Epithelial cell of prostate (primary cell): ENCODE measurements around the gene RAP2B.
"Not testable (repeated sequence)": the region's sequence is repeated elsewhere in the genome, so short reads cannot be mapped to it uniquely, and the experiment has no call there.

ENCODE experiments used
- DNase-seq: peaks from one replicate; pipeline ENCODE4 v3.0.0-alpha.2; 2011; ENCODE audit warnings: low read depth, low spot score
- H3K27ac ChIP-seq: fragments of 450-650 bp; 2 replicates; pipeline ENCODE4 v1.5.1; 2017; ENCODE audit warnings: mild to moderate bottlenecking

The RAP2B gene

GRCh38 chr3:153190923-153191322, 28.9 kb downstream of the RAP2B start:
- DNase-seq: no peak
- no peak overlapping the region for H3K27ac ChIP-seq

DNA sequence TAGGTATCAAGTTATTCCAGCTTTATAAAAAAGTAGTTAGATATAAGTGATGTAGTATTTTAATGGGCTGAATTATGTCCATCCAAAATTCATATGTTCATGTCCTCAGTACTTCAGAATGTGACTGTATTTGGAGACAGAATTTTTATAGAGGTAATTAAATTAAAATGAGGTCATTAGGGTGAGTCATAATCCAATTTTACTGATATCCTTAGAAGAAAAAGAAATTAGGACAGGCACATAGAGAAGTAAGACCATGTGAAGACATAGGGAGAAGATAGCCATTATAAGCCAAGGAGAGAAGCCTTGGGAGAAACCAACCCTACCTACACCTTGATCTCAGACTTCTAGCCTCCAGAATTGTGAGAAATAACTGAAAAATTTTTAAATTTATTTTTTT, 30.3 kb downstream of the RAP2B start:
- DNase-seq: no peak
- no peak overlapping the region for H3K27ac ChIP-seq

- DNase-seq, H3K27ac ChIP-seq: not testable (repeated sequence)
Measured at GRCh38 chr3:153193786-153194476, 31.9 kb downstream of the RAP2B start.

DNA sequence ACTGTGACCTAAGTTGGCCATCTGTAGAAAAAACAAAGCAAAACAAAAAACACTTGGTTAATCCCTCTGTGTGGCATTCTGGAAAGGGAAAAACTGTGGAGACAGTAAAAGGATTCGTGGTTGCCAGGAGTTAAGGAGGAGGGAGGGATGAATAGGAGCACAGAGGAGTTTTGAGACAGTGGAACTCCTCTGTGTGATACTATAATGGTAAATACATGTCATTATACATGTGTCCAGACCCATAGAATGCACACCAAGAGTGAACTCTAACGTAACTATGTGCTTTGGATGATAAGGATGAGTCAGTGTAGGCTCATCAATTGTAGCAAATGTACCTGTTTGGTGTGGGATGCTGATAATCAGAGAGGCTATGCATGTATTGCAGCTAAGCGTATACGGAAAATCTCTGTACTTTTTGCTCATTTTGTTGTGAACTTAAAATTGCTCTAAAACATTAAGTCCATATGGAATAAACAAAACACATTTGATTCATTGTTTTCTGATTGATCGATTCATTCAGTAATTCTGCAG, 33.4 kb downstream of the RAP2B start:
- DNase-seq: no peak
- no peak overlapping the region for H3K27ac ChIP-seq

DNA sequence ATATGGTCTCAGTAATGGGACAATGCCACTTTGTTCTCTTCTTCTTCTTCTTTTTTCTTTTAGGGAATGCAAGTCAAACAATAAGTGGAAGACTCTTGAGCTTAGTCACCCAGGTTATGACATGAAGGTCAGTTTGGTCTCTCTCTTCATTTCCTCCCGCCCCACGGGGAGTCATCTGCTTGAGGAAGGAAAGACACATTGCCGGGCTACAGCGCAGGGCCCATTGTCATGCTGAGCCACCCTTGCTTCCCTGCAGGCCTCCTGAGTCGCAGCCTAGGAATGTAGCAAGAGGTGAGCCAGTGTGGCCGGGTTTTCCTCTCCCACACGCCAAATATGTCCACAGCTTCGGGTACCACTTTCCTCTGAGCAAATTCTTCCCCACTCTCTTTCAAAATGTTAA, 47.6 kb downstream of the RAP2B start:
- H3K27ac ChIP-seq: peak overlapping the region; percentile 86
- peak; percentile 66 for DNase-seq

GRCh38 chr3:153210146-153210545, 48.1 kb downstream of the RAP2B start:
- peak overlapping the region; percentile 86 for H3K27ac ChIP-seq
- no peak for DNase-seq

DNA sequence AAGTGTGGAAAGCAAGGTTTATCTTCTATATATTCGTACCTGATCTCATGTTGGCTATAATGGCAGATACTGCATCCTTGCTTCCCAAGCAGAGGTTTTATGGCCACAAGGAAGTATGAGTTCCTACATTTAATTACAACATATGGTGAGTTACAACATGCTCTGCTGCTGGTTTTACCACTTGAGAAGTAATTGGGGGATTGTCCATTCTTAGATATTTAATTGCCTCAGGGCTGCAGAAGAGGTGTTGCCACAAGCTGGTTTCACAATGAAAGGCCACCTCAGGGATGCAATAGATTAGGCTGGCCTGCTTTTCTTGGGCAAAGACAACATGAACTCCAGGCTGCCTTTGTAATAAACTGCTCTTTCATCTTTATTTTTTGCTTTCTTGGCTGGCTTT, 48.6 kb downstream of the RAP2B start:
- H3K27ac ChIP-seq: peak overlapping the region; percentile 86
- DNase-seq: peak; percentile 59

GRCh38 chr3:153215497-153215896, 53.5 kb downstream of the RAP2B start:
- DNase-seq: no peak
- no peak overlapping the region for H3K27ac ChIP-seq

- no peak overlapping the region for H3K27ac ChIP-seq
- no peak for DNase-seq
Measured at GRCh38 chr3:153215966-153216365, 53.9 kb downstream of the RAP2B start.

DNA sequence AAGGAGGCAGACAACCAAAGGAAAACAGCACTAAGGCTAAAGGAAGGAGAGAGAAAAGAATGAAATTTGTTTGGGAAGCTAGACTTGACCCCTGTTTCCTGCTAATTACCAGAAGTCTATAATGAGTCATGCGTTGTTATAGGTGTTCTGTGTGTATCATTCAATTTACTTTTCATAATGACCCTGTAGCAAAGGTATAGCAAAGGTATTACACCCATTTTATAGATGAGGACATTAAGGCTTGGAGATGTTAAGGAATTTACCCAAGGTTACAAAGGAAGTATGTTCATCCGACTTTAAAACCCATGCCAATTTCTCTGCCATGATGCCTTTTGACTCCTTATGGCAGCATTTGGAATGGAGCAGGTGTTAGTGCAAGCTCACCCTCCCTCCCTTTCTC, 54.9 kb downstream of the RAP2B start:
- no peak overlapping the region for H3K27ac ChIP-seq
- DNase-seq: no peak

GRCh38 chr3:153219146-153219545, 57.1 kb downstream of the RAP2B start:
- DNase-seq: no peak
- peak overlapping the region; percentile 12 for H3K27ac ChIP-seq
